ENCODE results near the gene XPR1. TPM values are rescaled to one million over a fixed set of nuclear protein-coding genes. Genes with fewer than 3 reads are reported as not detected.

The XPR1 gene
- total RNA-seq, 1 experiment from 2014 or later = 36.1 TPM

DNA sequence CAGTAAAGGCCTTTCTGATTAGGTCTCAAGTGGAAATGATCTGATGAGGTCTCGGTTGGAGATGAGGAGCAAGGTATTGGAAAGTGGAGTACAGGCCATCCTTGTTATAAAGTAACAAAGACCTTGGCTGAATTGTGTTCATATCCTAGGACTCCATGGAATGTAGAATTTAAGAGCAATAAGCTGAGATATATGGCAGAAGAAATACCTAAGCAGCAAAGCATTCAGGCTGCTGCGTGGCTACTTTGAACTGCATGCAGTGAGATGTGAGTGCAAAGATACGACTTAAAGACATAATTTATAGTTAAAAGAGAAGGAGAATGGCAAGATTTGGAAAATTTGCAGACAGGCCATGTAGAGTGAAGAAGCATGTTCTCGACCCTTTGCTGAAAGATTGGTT is 11.2 kb upstream of the XPR1 start:
- CTCF ChIA-PET = no interaction called here
- in situ Hi-C loops (cut with HindIII; ENCODE audit: low pct_unique_long_range_greater_than_20kb, low sequenced_read_pairs) = no loop called here

DNA sequence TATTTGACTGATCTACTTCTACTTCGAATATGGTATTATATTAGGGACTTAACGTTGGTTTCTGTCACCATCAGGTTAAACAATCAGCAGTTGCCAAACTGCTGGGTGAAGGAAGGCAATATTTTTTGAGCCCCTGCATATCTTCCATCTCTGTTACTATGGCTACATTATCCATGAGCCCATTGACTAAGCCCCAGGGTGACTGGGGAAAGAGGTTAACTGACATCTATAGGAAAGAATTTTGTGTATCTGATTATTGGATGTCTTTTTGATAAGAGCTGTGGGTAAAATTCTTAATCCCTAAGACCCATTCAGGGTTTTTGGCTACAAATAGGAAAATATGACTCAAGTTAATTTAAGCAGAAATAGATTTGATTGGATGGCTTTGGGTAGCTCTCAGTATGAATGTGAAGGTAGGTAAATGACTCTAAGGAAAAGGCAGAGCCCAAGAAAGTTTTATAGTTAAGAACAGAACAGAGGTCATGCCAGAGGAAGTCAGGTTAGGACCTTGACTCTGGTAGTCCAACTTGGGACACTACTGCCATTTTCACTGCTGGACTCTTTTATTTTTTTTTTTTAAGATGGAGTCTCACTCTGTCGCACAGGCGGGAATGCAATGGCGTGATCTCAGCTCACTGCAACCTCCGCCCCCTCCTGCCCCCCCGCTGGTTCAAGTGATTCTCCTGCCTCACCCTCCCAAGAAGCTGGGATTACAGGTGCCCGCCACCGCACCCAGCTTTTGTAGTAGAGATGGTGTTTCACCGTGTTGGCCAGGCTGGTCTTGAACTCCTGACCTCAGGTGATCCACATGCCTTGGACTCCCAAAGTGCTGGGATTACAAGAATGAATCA is 8.9 kb upstream of the XPR1 start:
- ChIA-PET CTCF (no interaction called here), POLR2A (interaction anchor here (0.6 kb wide), 1 partner anchor 242 kb away, joined by 6 read pairs; no protein-coding TSS in a partner anchor)
- intact Hi-C loops (cut with micrococcal nuclease; ENCODE audit: unreplicated experiment) = loop anchor here (5.0 kb wide), 1 partner anchor 86 kb away; no protein-coding TSS in a partner anchor
- no peak for ATAC-seq
- Histone ChIP-seq H3K9me3 (ENCODE audit: control insufficient read depth, insufficient read depth, low read depth, low read length) (no peaks in the 10 kb centered on the region), H3K27me3 (ENCODE audit: control insufficient read depth, insufficient read depth, low read length) (peaks cover 2% of the 10 kb centered on the region; the same call in 1 of the 2 replicates), H3K27ac (ENCODE audit: low read length) (no peak overlapping the region), H3K4me3 (ENCODE audit: low read depth in 2 of 2, low read length in 2 of 2) (no peak overlapping the region), H3K4me1 (ENCODE audit: control insufficient read depth, insufficient read depth, low read length) (no peaks in the 10 kb centered on the region), H3K36me3 (ENCODE audit: control insufficient read depth, insufficient read depth, low read length) (no peaks in the 10 kb centered on the region)
- TF ChIP-seq SIN3A (IDR thresholded peaks at IDR 0.05; ENCODE audit: borderline replicate concordance, insufficient read depth, low read depth, low read length) (no peak), TCF7L2 (IDR thresholded peaks at IDR 0.05; ENCODE audit: low read depth, low read length) (no peak), POLR2AphosphoS5 (IDR thresholded peaks at IDR 0.05; ENCODE audit: low read depth, low read length) (no peak)
- TF ChIP-seq, protein P1, sequence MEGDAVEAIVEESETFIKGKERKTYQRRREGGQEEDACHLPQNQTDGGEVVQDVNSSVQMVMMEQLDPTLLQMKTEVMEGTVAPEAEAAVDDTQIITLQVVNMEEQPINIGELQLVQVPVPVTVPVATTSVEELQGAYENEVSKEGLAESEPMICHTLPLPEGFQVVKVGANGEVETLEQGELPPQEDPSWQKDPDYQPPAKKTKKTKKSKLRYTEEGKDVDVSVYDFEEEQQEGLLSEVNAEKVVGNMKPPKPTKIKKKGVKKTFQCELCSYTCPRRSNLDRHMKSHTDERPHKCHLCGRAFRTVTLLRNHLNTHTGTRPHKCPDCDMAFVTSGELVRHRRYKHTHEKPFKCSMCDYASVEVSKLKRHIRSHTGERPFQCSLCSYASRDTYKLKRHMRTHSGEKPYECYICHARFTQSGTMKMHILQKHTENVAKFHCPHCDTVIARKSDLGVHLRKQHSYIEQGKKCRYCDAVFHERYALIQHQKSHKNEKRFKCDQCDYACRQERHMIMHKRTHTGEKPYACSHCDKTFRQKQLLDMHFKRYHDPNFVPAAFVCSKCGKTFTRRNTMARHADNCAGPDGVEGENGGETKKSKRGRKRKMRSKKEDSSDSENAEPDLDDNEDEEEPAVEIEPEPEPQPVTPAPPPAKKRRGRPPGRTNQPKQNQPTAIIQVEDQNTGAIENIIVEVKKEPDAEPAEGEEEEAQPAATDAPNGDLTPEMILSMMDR (IDR thresholded peaks at IDR 0.05) = no peak
- TF ChIP-seq, protein P2, sequence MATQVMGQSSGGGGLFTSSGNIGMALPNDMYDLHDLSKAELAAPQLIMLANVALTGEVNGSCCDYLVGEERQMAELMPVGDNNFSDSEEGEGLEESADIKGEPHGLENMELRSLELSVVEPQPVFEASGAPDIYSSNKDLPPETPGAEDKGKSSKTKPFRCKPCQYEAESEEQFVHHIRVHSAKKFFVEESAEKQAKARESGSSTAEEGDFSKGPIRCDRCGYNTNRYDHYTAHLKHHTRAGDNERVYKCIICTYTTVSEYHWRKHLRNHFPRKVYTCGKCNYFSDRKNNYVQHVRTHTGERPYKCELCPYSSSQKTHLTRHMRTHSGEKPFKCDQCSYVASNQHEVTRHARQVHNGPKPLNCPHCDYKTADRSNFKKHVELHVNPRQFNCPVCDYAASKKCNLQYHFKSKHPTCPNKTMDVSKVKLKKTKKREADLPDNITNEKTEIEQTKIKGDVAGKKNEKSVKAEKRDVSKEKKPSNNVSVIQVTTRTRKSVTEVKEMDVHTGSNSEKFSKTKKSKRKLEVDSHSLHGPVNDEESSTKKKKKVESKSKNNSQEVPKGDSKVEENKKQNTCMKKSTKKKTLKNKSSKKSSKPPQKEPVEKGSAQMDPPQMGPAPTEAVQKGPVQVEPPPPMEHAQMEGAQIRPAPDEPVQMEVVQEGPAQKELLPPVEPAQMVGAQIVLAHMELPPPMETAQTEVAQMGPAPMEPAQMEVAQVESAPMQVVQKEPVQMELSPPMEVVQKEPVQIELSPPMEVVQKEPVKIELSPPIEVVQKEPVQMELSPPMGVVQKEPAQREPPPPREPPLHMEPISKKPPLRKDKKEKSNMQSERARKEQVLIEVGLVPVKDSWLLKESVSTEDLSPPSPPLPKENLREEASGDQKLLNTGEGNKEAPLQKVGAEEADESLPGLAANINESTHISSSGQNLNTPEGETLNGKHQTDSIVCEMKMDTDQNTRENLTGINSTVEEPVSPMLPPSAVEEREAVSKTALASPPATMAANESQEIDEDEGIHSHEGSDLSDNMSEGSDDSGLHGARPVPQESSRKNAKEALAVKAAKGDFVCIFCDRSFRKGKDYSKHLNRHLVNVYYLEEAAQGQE (IDR thresholded peaks at IDR 0.05; ENCODE audit: insufficient read depth in 1 of 2, low read depth in 2 of 2, low read length in 1 of 2) = no peak
- BruUV-seq (replicated peaks) = no TSS peak
- in situ Hi-C loops (cut with HindIII; ENCODE audit: low pct_unique_long_range_greater_than_20kb, low sequenced_read_pairs) = no loop called here
- no peak for DNase-seq (ENCODE audit: low read depth, low spot score)

More for the DNA sequence above, 11.2 kb upstream of the XPR1 start:
- TF ChIP-seq SIN3A (IDR thresholded peaks at IDR 0.05; ENCODE audit: borderline replicate concordance, insufficient read depth, low read depth, low read length) (no peak), POLR2AphosphoS5 (IDR thresholded peaks at IDR 0.05; ENCODE audit: low read depth, low read length) (no peak), TCF7L2 (IDR thresholded peaks at IDR 0.05; ENCODE audit: low read depth, low read length) (no peak)
- TF ChIP-seq, protein P2 (IDR thresholded peaks at IDR 0.05; ENCODE audit: insufficient read depth in 1 of 2, low read depth in 2 of 2, low read length in 1 of 2) = no peak
- TF ChIP-seq, protein P1 (IDR thresholded peaks at IDR 0.05) = no peak
- H3K27ac ChIP-seq (ENCODE audit: low read length) = no peak overlapping the region
- DNase-seq (ENCODE audit: low read depth, low spot score) = no peak
- no peaks in the 10 kb centered on the region for H3K36me3 ChIP-seq (ENCODE audit: control insufficient read depth, insufficient read depth, low read length)
- BruUV-seq (replicated peaks) = no TSS peak
- intact Hi-C loops (cut with micrococcal nuclease; ENCODE audit: unreplicated experiment) = loop anchor here (5.0 kb wide), 1 partner anchor 83 kb away; no protein-coding TSS in a partner anchor
- no peak for ATAC-seq
- H3K4me1 ChIP-seq (ENCODE audit: control insufficient read depth, insufficient read depth, low read length) = no peaks in the 10 kb centered on the region
- POLR2A ChIA-PET = no interaction called here
- no peaks in the 10 kb centered on the region; the same call in 1 of the 2 replicates for H3K27me3 ChIP-seq (ENCODE audit: control insufficient read depth, insufficient read depth, low read length)
- no peak overlapping the region for H3K4me3 ChIP-seq (ENCODE audit: low read depth in 2 of 2, low read length in 2 of 2)
- H3K9me3 ChIP-seq (ENCODE audit: control insufficient read depth, insufficient read depth, low read depth, low read length) = no peaks in the 10 kb centered on the region
